Eye (tissue), 1 donor: ENCODE data around the gene EFCAB6.
A peak's percentile ranks its signal among the peaks of the same experiment; 100 is the strongest.

Experiments
- DNase-seq: peaks from one replicate; pipeline ENCODE4 v3.0.0-alpha.2; 2015

Gene EFCAB6, protein sequence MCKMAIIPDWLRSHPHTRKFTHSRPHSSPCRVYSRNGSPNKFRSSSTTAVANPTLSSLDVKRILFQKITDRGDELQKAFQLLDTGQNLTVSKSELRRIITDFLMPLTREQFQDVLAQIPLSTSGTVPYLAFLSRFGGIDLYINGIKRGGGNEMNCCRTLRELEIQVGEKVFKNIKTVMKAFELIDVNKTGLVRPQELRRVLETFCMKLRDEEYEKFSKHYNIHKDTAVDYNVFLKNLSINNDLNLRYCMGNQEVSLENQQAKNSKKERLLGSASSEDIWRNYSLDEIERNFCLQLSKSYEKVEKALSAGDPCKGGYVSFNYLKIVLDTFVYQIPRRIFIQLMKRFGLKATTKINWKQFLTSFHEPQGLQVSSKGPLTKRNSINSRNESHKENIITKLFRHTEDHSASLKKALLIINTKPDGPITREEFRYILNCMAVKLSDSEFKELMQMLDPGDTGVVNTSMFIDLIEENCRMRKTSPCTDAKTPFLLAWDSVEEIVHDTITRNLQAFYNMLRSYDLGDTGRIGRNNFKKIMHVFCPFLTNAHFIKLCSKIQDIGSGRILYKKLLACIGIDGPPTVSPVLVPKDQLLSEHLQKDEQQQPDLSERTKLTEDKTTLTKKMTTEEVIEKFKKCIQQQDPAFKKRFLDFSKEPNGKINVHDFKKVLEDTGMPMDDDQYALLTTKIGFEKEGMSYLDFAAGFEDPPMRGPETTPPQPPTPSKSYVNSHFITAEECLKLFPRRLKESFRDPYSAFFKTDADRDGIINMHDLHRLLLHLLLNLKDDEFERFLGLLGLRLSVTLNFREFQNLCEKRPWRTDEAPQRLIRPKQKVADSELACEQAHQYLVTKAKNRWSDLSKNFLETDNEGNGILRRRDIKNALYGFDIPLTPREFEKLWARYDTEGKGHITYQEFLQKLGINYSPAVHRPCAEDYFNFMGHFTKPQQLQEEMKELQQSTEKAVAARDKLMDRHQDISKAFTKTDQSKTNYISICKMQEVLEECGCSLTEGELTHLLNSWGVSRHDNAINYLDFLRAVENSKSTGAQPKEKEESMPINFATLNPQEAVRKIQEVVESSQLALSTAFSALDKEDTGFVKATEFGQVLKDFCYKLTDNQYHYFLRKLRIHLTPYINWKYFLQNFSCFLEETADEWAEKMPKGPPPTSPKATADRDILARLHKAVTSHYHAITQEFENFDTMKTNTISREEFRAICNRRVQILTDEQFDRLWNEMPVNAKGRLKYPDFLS (N-terminal part only)

DNA sequence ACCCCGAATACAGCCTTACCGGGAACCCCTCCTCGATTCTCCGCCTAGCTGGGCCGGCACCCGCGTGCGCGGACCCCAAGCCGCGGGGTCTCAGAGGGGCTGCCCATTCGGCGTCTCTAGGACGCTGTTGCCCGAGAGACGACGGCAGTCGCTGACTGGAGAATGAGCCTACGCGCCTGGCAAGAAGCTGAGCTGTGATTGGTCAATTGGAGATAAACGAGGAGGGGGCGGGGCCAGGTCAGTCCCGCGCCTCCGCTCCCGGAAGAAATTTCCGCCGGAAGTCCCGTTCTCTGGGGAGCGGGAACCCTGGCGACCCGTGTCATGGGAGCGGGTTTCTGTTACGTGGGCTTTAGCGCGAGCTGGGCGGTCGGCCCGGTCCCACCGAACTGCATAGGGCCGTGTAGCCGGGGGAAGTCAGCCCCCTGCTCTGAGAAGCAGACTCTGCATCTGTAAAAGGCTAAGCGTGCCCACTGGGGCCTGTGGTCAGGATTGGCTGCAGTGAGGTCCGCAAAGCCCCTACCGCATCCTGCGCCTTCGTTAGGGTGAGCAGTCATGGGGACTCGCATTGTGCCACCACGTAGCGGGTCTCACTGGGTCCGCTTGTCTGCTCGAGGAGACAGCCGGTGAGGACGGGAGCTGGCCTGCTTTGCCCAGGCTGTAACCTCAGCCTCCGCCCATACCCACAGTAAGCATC, at the start of gene EFCAB6:
TSS of gene EFCAB6 (minus strand) at position 157 of the 694 bp plus-strand sequence. CDS start 29,987 bp downstream, outside the sequence.
- peak; percentile 99 for DNase-seq

DNA sequence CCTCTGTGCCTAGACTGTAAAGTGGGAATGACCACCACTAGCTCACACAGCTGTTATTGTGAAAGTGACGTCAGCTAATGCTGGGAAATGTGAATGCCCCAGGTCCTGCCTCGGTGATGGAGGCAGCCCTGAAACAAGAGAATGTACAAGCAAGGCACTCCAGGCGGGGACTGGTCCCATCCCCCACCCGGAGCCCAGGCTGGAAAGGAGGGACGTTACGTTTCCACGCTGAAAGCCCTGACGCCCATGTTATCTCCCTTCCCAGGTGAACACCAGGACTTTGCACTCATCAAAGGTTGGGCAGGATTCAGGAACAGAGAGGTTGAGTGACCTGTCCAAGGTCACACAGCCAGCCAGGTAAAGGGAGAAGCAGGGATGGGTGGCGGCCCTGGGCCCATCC, 49.4 kb upstream of the EFCAB6 start:
- DNase-seq, result peak; percentile 47

GRCh38 chr22:43860831-43861230, 48.7 kb upstream of the EFCAB6 start:
- DNase-seq, result no peak

DNA sequence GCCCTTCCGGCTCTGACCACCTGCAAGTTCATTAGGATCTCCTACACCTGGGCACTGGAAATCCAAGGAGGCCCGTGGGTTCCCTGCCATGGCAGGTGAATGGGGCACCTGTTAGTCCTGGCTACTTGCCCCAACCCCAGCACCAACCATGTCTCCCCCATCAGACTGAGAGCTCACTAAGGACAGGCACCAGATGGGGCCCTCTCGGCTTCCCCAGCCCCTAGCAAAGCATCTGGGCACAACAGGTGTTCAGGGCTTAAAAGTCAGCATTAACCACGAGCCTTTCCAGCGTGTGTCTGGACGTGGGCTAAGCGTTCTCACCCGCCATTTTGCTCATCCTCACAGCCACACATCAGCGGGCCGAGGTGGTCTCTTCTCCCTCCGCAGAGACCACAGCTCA, 48.0 kb upstream of the EFCAB6 start:
- no peak for DNase-seq

DNA sequence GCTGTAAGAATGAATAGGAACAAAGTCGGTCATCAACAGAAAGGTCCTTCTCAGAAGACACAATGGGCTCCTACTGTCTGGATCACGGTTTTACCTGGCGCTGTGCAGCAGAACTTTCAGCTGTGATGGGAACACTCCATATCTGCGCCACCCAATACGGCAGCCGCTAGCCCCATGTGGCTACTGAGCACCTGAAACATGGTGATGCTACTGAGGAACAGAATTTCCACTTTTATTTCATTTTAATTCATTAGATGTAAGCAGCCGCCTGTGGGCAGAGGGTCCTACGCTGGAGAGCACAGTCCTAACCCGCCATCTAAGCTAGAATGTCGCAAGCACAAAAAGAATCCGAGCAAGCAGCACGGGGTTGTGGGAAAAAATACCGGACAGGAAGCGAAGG, 47.5 kb upstream of the EFCAB6 start:
- no peak for DNase-seq

GRCh38 chr22:43859176-43859575, 47.1 kb upstream of the EFCAB6 start:
- DNase-seq, result no peak

- DNase-seq, result no peak
Observed at GRCh38 chr22:43858156-43858895, 46.2 kb upstream of the EFCAB6 start.

DNA sequence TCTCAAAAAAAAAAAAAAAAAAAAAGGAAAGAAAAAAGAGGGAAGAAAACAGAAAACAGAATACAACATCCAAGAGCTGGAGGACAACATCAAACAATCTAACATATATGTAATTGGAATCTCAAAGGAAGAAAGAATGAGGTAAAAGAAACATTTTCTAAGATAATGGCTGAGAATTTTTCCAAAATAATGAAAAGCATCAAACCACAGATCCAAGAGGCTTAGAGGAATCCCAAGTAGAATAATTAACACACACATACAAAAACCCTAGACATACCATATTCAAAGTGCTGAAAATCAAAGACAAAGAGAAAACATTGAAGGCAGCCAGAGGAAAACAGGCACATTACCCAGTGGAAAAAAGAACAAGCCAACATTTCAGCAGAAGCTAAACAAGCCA, 45.3 kb upstream of the EFCAB6 start:
- no peak for DNase-seq

DNA sequence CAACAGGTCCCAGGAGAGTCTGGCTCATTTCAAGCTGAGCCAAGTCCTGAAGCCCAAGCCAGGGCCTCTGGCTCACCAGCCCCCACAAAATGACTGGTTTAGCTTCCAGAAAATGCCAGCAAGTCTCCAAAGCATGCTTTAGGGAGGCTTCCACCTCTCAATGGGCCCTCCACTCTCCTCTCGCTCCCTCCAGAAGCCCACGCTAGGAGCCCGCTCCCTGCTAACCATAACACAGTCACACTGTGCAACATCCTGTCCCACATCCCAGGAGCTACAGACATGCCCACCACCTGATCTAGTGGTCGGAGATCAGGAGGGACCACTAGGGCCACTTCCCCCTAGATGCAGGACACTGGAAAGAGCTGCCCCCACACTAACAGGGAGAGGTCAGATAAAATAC, 43.3 kb upstream of the EFCAB6 start:
- no peak for DNase-seq

DNA sequence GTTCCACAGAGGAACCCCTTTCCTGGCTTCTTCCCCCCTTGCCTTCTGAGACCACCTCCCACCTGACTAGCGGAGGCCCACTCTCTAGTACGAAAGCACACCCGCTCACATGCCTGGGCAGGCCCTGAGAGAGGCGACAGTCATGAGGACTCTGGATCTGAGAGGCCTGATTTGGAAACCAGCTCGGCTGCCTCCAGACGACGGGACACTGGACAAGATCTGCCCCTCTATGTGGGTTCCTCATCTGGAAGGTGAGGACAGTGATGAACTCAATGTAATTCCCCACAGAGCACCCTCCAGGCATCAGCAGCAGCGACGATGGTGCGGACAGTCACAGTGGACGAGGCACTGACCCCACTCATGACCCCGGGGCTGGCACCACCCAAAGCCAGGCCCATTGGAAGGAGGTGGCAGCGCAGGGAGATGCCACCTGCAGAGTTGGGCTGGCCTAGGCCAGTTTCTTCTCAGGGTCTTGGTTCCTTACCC, 42.7 kb upstream of the EFCAB6 start:
- no peak for DNase-seq

DNA sequence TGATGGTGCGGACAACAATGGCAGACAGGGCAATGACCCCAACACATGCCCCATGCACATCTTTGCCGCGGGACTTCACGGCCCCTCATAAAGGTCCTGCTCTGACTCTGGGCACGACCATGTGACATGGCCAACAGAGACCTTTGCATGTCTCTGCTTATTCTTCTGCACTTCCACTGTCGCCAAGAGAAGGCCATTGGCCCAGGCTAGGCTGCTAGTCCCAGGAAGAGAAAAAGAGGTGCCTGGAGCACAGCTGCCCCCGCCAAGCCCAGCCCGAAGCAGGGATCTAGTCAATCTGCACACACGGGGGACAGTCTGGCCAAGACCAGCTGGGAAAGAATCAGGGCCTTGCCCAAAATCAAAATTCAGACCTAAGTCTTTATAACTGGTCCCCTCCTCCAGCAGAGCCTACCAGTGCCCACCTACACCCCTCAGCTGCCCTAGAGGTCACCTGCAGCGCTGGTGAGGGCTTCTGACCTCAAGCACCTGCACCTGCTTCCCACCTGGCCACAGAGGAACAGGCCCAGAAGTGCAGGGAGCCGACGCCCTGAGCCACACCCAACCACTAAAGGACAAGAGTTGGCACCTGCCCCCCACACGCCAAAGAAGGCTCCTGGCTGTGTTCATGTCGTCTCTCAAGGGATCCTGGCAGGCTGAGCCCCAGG, 42.1 kb upstream of the EFCAB6 start:
- no peak for DNase-seq

- DNase-seq, result no peak
Observed at GRCh38 chr22:43853328-43853931, 41.3 kb upstream of the EFCAB6 start.

GRCh38 chr22:43852573-43853327, 40.6 kb upstream of the EFCAB6 start:
- no peak for DNase-seq

DNA sequence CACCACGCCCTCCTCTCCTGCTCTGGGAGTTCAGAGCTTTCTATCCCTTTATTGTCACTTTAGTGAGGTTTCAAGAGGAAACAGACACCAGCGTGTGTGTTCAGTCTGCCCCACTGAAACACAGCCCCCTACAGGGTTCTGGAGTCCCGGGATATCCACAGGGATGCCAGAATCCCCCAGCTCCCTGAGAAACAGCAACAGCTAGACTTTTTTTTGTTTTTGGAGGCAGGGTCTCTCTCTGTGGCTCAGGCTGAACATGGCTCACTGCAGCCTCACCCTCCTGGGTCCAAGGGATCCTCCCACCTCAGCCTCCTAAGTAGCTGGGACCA, 39.8 kb upstream of the EFCAB6 start:
- DNase-seq, result no peak

DNA sequence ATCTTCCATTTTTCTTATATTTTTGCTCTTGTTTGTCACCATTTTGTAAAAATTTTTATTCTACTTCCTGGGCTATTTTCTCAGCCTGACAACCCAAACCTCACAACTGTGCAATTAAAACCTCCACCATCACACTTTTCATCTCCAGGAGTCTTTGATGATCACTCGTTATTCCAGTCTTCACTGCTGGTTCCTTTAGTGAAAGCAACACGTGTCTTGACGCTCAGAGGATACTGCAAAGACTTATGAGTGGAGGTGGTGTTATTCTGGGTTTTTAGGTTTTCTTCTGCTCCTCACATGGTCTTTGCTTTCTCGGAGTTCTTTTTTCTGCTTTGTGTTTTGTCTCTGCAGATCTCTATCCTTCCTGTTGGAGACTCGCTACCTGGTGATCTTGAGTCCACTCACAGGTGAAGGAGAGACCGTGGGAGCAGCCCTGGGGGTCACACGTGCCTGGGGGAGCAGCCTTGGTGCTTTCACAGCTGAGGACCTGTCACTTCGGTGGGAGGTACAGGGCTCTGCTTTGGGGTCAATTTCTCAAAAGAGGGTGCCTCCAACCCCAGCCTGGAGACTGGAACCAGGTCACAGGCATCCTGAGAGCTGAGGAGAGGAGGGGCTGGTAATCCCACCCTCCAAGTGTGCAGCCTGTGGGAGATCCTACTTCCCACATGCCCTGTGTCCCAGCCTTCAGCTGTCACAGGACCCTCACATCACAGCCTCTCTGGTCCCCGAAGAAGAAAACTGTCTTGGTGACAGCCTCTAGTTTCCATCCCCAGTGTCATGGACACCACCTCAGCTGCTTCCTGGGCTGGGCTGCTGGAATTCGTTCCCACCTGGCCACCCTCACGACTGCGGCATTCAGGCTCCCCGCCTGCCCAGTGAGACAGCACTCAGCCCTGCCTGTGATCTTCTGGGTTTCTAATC, 39.2 kb upstream of the EFCAB6 start:
- no peak for DNase-seq

- DNase-seq, result no peak
Observed at GRCh38 chr22:43850529-43850928, 38.4 kb upstream of the EFCAB6 start.

- no peak for DNase-seq
Observed at GRCh38 chr22:43849731-43850130, 37.6 kb upstream of the EFCAB6 start.

- DNase-seq, result peak; percentile 67
Observed at GRCh38 chr22:43848366-43849171, 36.5 kb upstream of the EFCAB6 start.
